GM12864 (cell line): ENCODE measurements around the gene TMEM125.

Source experiments
- DNase-seq: peaks from one replicate; pipeline ENCODE4 v3.0.0-alpha.2; 2011; ENCODE audit warnings: low read depth
- H3K4me3 ChIP-seq: 2 replicates; pipeline ENCODE4 v1.5.1; 2011; ENCODE audit warnings: mild to moderate bottlenecking, low read depth, low read length, control low read depth
- CTCF ChIP-seq: IDR thresholded peaks from 2 replicates; pipeline ENCODE4 v1.5.1; 2011; ENCODE audit warnings: low read depth, mild to moderate bottlenecking, moderate library complexity, low read length, control low read depth, inconsistent platforms; ENCODE audit errors: missing control alignments

TMEM125 gene

GRCh38 chr1:43279666-43280065, 9.9 kb downstream of the TMEM125 start:
- DNase-seq: no peak
- TF ChIP-seq CTCF: no peak
- H3K4me3 ChIP-seq: no peak overlapping the region

GRCh38 chr1:43280692-43281091, 10.9 kb downstream of the TMEM125 start:
- DNase-seq: no peak
- TF ChIP-seq CTCF: no peak
- no peak overlapping the region for H3K4me3 ChIP-seq

- TF ChIP-seq CTCF: no peak
- DNase-seq: no peak
- no peak overlapping the region for H3K4me3 ChIP-seq
Measured at GRCh38 chr1:43282220-43283195, 12.7 kb downstream of the TMEM125 start.

GRCh38 chr1:43284065-43284464, 14.3 kb downstream of the TMEM125 start:
- no peak for DNase-seq
- TF ChIP-seq CTCF: no peak
- no peak overlapping the region for H3K4me3 ChIP-seq

- no peak for TF ChIP-seq CTCF
- no peak for DNase-seq
- no peak overlapping the region for H3K4me3 ChIP-seq
Measured at GRCh38 chr1:43284546-43285110, 14.8 kb downstream of the TMEM125 start.

- H3K4me3 ChIP-seq: no peak within 1 kb of the TSS
- no peak for DNase-seq
- no peak for TF ChIP-seq CTCF
Measured at GRCh38 chr1:43285269-43285990, 15.6 kb downstream of the TMEM125 start, which contains the start of gene C1orf210. TSS of gene C1orf210 (minus strand) at chr1:43285581. CDS start at chr1:43283270, 2,311 bp downstream.
